ENCODE measurements around the gene GNAL.

GNAL gene

DNA sequence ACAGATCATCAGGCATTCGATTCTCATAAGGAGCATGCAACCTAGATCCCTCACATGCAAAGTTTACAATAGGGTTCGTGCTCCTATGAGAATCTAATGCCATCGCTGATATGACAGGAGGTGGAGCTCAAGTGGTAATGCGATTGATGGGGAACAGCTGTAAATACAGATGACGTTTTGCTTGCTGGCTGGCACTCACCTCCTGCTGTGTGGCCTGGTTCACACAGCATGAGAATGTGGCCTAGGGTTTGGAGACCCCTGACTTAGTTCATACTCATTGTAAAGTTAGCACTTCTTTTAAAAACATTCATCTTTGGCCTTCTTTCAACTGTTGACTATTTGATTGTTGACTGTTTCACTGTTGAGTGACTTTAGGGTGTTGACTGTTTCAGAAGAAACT, 153.5 kb downstream of the GNAL start:
- Histone ChIP-seq H3K14ac (ENCODE audit: low read length) (no peak overlapping the region), H2AK5ac (ENCODE audit: low read depth, low read length) (no peak overlapping the region), H2BK5ac (ENCODE audit: low read length) (no peak overlapping the region), H3K4me2 (ENCODE audit: insufficient read depth, low read length, poor library complexity, severe bottlenecking) (no peak overlapping the region), H3K18ac (ENCODE audit: low read length) (no peak overlapping the region), H3K23ac (ENCODE audit: low read depth, low read length, poor library complexity) (no peak overlapping the region), H4K8ac (ENCODE audit: low read depth, low read length) (no peak overlapping the region), H2BK15ac (ENCODE audit: low read length) (no peak overlapping the region), H3K27ac (replicated peaks; ENCODE audit: low read length) (no peak overlapping the region), H2BK120ac (ENCODE audit: low read depth, low read length) (no peak overlapping the region), H4K91ac (ENCODE audit: low read depth, low read length, poor library complexity) (no peak overlapping the region), H3K9me3 (replicated peaks in 1 of 2; ENCODE audit: control insufficient read depth in 2 of 2, insufficient read depth in 1 of 2, low read depth in 1 of 2, low read length in 2 of 2) (no peaks in the 10 kb centered on the region), H3K4me3 (ENCODE audit: low read length in 2 of 2) (no peak overlapping the region), H3K4ac (ENCODE audit: low read length) (no peak overlapping the region), H3K27me3 (ENCODE audit: control insufficient read depth in 3 of 3, insufficient read depth in 3 of 3, low read depth in 1 of 3, low read length in 3 of 3) (no peaks in the 10 kb centered on the region), H3K9ac (ENCODE audit: low read depth, low read length, poor library complexity) (no peak overlapping the region), H3K79me1 (ENCODE audit: low read depth, low read length) (no peaks in the 10 kb centered on the region), H2AFZ (ENCODE audit: low read length) (no peak overlapping the region), H2BK12ac (ENCODE audit: low read length) (no peak overlapping the region), H3K36me3 (replicated peaks in 1 of 2; ENCODE audit: control insufficient read depth in 2 of 2, insufficient read depth in 2 of 2, low read length in 2 of 2) (no peaks in the 10 kb centered on the region), H3K4me1 (ENCODE audit: control insufficient read depth in 2 of 2, insufficient read depth in 1 of 2, low read depth in 1 of 2, low read length in 2 of 2) (peaks cover 3 to 14% of the 10 kb centered on the region in 2 donors)
- no peak for DNase-seq (ENCODE audit: low spot score)
- WGBS, 2 donors (ENCODE audit: extremely low coverage in 2 of 2, insufficient read length in 2 of 2, insufficient replicate concordance in 1 of 2) = no CpG with 5 or more reads among the region's 5 CpGs

DNA sequence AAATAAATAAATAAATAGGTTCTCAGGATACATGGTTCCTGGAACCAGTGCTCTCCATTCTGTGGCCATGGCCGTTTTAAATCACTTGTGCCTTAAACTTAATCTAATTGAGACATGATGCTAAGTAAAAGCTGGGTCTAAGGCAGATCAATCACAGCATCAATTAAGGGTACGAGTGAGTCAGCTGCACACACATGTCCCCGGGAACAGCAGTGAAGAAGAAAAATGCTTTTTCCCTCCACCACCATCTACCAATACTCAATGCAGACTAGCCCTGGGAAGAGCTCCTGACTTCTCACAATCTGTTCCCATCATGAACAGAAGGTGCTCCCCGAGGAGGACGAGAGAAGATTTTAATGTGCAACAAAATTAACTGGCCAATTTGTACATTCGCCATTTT, 155.4 kb downstream of the GNAL start:
- Histone ChIP-seq H4K8ac (ENCODE audit: low read depth, low read length) (no peak overlapping the region), H3K9me3 (replicated peaks in 1 of 2; ENCODE audit: control insufficient read depth in 2 of 2, insufficient read depth in 1 of 2, low read depth in 1 of 2, low read length in 2 of 2) (no peaks in the 10 kb centered on the region), H2BK15ac (ENCODE audit: low read length) (no peak overlapping the region), H3K23ac (ENCODE audit: low read depth, low read length, poor library complexity) (no peak overlapping the region), H3K4ac (ENCODE audit: low read length) (no peak overlapping the region), H3K9ac (ENCODE audit: low read depth, low read length, poor library complexity) (no peak overlapping the region), H3K36me3 (replicated peaks in 1 of 2; ENCODE audit: control insufficient read depth in 2 of 2, insufficient read depth in 2 of 2, low read length in 2 of 2) (no peaks in the 10 kb centered on the region), H3K79me1 (ENCODE audit: low read depth, low read length) (no peaks in the 10 kb centered on the region), H3K18ac (ENCODE audit: low read length) (no peak overlapping the region), H3K4me3 (ENCODE audit: low read length in 2 of 2) (no peak overlapping the region), H3K27me3 (ENCODE audit: control insufficient read depth in 3 of 3, insufficient read depth in 3 of 3, low read depth in 1 of 3, low read length in 3 of 3) (no peaks in the 10 kb centered on the region), H2AFZ (ENCODE audit: low read length) (no peak overlapping the region), H3K27ac (replicated peaks; ENCODE audit: low read length) (no peak overlapping the region), H3K4me1 (ENCODE audit: control insufficient read depth in 2 of 2, insufficient read depth in 1 of 2, low read depth in 1 of 2, low read length in 2 of 2) (peaks cover 3 to 14% of the 10 kb centered on the region in 2 donors), H4K91ac (ENCODE audit: low read depth, low read length, poor library complexity) (no peak overlapping the region), H2BK12ac (ENCODE audit: low read length) (no peak overlapping the region), H2BK120ac (ENCODE audit: low read depth, low read length) (no peak overlapping the region), H2AK5ac (ENCODE audit: low read depth, low read length) (no peak overlapping the region), H3K4me2 (ENCODE audit: insufficient read depth, low read length, poor library complexity, severe bottlenecking) (no peak overlapping the region), H3K14ac (ENCODE audit: low read length) (no peak overlapping the region), H2BK5ac (ENCODE audit: low read length) (no peak overlapping the region)
- no peak for DNase-seq (ENCODE audit: low spot score)
- no CpG with 5 or more reads among the region's 6 CpGs for WGBS, 2 donors (ENCODE audit: extremely low coverage in 2 of 2, insufficient read length in 2 of 2, insufficient replicate concordance in 1 of 2)

GRCh38 chr18:11845654-11846053, 156.6 kb downstream of the GNAL start:
- Histone ChIP-seq H3K27me3 (ENCODE audit: control insufficient read depth in 3 of 3, insufficient read depth in 3 of 3, low read depth in 1 of 3, low read length in 3 of 3) (no peaks in the 10 kb centered on the region), H3K18ac (ENCODE audit: low read length) (no peak overlapping the region), H3K9me3 (replicated peaks in 1 of 2; ENCODE audit: control insufficient read depth in 2 of 2, insufficient read depth in 1 of 2, low read depth in 1 of 2, low read length in 2 of 2) (no peaks in the 10 kb centered on the region), H3K79me1 (ENCODE audit: low read depth, low read length) (no peaks in the 10 kb centered on the region), H3K27ac (replicated peaks; ENCODE audit: low read length) (no peak overlapping the region), H3K4me3 (ENCODE audit: low read length in 2 of 2) (no peak overlapping the region), H4K8ac (ENCODE audit: low read depth, low read length) (no peak overlapping the region), H3K9ac (ENCODE audit: low read depth, low read length, poor library complexity) (no peak overlapping the region), H2BK12ac (ENCODE audit: low read length) (no peak overlapping the region), H3K36me3 (replicated peaks in 1 of 2; ENCODE audit: control insufficient read depth in 2 of 2, insufficient read depth in 2 of 2, low read length in 2 of 2) (no peaks in the 10 kb centered on the region), H2AK5ac (ENCODE audit: low read depth, low read length) (no peak overlapping the region), H2BK120ac (ENCODE audit: low read depth, low read length) (no peak overlapping the region), H2BK5ac (ENCODE audit: low read length) (no peak overlapping the region), H4K91ac (ENCODE audit: low read depth, low read length, poor library complexity) (no peak overlapping the region), H3K14ac (ENCODE audit: low read length) (no peak overlapping the region), H2BK15ac (ENCODE audit: low read length) (no peak overlapping the region), H3K4me2 (ENCODE audit: insufficient read depth, low read length, poor library complexity, severe bottlenecking) (no peak overlapping the region), H3K4me1 (ENCODE audit: control insufficient read depth in 2 of 2, insufficient read depth in 1 of 2, low read depth in 1 of 2, low read length in 2 of 2) (peaks cover 3 to 13% of the 10 kb centered on the region in 2 donors), H2AFZ (ENCODE audit: low read length) (no peak overlapping the region), H3K4ac (ENCODE audit: low read length) (no peak overlapping the region), H3K23ac (ENCODE audit: low read depth, low read length, poor library complexity) (no peak overlapping the region)
- WGBS, 2 donors (ENCODE audit: extremely low coverage in 2 of 2, insufficient read length in 2 of 2, insufficient replicate concordance in 1 of 2) = no CpG with 5 or more reads among the region's 4 CpGs
- DNase-seq (ENCODE audit: low spot score) = no peak

- DNase-seq (ENCODE audit: low spot score) = no peak
- no peak overlapping the region for H4K8ac ChIP-seq (ENCODE audit: low read depth, low read length)
- H3K18ac ChIP-seq (ENCODE audit: low read length) = no peak overlapping the region
- no peak overlapping the region for H3K4ac ChIP-seq (ENCODE audit: low read length)
- no CpG with 5 or more reads among the region's 4 CpGs for WGBS, 2 donors (ENCODE audit: extremely low coverage in 2 of 2, insufficient read length in 2 of 2, insufficient replicate concordance in 1 of 2)
- no peak overlapping the region for H2BK15ac ChIP-seq (ENCODE audit: low read length)
- H3K9me3 ChIP-seq (replicated peaks in 1 of 2; ENCODE audit: control insufficient read depth in 2 of 2, insufficient read depth in 1 of 2, low read depth in 1 of 2, low read length in 2 of 2) = no peaks in the 10 kb centered on the region
- H3K23ac ChIP-seq (ENCODE audit: low read depth, low read length, poor library complexity) = no peak overlapping the region
- H3K4me1 ChIP-seq (ENCODE audit: control insufficient read depth in 2 of 2, insufficient read depth in 1 of 2, low read depth in 1 of 2, low read length in 2 of 2) = peaks cover 3 to 11% of the 10 kb centered on the region in 2 donors
- no peak overlapping the region for H2BK5ac ChIP-seq (ENCODE audit: low read length)
- no peak overlapping the region for H3K9ac ChIP-seq (ENCODE audit: low read depth, low read length, poor library complexity)
- H4K91ac ChIP-seq (ENCODE audit: low read depth, low read length, poor library complexity) = no peak overlapping the region
- no peak overlapping the region for H2BK12ac ChIP-seq (ENCODE audit: low read length)
- H3K27ac ChIP-seq (replicated peaks; ENCODE audit: low read length) = no peak overlapping the region
- no peak overlapping the region for H2AK5ac ChIP-seq (ENCODE audit: low read depth, low read length)
- no peak overlapping the region for H2BK120ac ChIP-seq (ENCODE audit: low read depth, low read length)
- no peak overlapping the region for H2AFZ ChIP-seq (ENCODE audit: low read length)
- peaks cover 7% of the 10 kb centered on the region for H3K79me1 ChIP-seq (ENCODE audit: low read depth, low read length)
- H3K4me2 ChIP-seq (ENCODE audit: insufficient read depth, low read length, poor library complexity, severe bottlenecking) = no peak overlapping the region
- H3K27me3 ChIP-seq (ENCODE audit: control insufficient read depth in 3 of 3, insufficient read depth in 3 of 3, low read depth in 1 of 3, low read length in 3 of 3) = no peaks in the 10 kb centered on the region
- H3K4me3 ChIP-seq (ENCODE audit: low read length in 2 of 2) = no peak overlapping the region
- H3K14ac ChIP-seq (ENCODE audit: low read length) = no peak overlapping the region
- H3K36me3 ChIP-seq (replicated peaks in 1 of 2; ENCODE audit: control insufficient read depth in 2 of 2, insufficient read depth in 2 of 2, low read length in 2 of 2) = no peaks in the 10 kb centered on the region
These were observed 158.7 kb downstream of the GNAL start for GRCh38 chr18:11847811-11848210.

All from neuronal stem cell (in vitro differentiated cells).